PFSK-1 (cell line): ENCODE results near the gene DMTF1.

Experiments used
- FOXP2 ChIP-seq: optimal IDR thresholded peaks from 2 replicates; pipeline ENCODE3; 2011; ENCODE audit warnings: borderline replicate concordance, control low read depth, inconsistent platforms; ENCODE audit not compliant: insufficient read depth; ENCODE audit errors: extremely low read length, extremely low read depth
- POLR2AphosphoS5 ChIP-seq: IDR thresholded peaks from 2 replicates; pipeline ENCODE4 v1.6.1; 2012; ENCODE audit warnings: low read depth, mild to moderate bottlenecking, control low read depth, low read length, moderate library complexity
- SIN3A ChIP-seq: IDR thresholded peaks from 2 replicates; pipeline ENCODE4 v1.6.1; 2012; ENCODE audit warnings: mild to moderate bottlenecking, low read length, moderate library complexity, borderline replicate concordance; ENCODE audit not compliant: insufficient read depth
- TAF1 ChIP-seq: IDR thresholded peaks from 2 replicates; pipeline ENCODE4 v1.6.1; 2012; ENCODE audit warnings: low read length, control low read depth, borderline replicate concordance; ENCODE audit not compliant: insufficient read depth
- TF ChIP-seq, protein P1 (sequence below), 2 experiments: IDR thresholded peaks; 2 replicates each; pipeline versions ENCODE4 v1.6.1 to v1.8.0; 2011 to 2012; ENCODE audit warnings: low read depth in 2 of 2, low read length in 2 of 2, control low read depth in 1 of 2, inconsistent platforms in 1 of 2, mild to moderate bottlenecking in 1 of 2, moderate library complexity in 1 of 2; ENCODE audit not compliant: insufficient read depth in 1 of 2

Gene DMTF1

DNA sequence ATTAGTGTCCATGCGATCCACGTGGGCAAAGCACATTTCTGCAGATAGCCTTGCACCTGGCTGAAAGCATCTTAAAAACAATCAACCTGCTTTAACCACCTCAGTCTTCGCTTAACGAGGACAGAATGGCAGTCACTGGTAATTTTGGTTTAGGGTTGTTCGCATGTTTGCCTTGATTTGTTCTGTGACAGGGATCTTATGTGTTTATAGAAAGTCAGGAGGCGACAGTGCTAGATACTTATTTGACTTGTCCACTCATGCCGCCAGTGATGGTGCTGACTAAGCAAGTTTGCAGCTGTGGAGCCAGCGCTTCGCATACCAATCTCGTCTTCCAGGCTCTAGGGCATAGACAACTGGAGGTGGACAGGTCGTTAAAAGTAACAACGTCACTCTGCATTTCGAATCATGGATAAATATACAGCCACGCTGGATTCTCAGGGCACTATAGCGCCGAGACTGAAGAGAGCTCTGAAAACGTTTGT lies 68.5 kb downstream of the DMTF1 start:
- no peak for TF ChIP-seq POLR2AphosphoS5
- no peak for TF ChIP-seq TAF1
- TF ChIP-seq FOXP2, result no peak
- TF ChIP-seq, protein P1, sequence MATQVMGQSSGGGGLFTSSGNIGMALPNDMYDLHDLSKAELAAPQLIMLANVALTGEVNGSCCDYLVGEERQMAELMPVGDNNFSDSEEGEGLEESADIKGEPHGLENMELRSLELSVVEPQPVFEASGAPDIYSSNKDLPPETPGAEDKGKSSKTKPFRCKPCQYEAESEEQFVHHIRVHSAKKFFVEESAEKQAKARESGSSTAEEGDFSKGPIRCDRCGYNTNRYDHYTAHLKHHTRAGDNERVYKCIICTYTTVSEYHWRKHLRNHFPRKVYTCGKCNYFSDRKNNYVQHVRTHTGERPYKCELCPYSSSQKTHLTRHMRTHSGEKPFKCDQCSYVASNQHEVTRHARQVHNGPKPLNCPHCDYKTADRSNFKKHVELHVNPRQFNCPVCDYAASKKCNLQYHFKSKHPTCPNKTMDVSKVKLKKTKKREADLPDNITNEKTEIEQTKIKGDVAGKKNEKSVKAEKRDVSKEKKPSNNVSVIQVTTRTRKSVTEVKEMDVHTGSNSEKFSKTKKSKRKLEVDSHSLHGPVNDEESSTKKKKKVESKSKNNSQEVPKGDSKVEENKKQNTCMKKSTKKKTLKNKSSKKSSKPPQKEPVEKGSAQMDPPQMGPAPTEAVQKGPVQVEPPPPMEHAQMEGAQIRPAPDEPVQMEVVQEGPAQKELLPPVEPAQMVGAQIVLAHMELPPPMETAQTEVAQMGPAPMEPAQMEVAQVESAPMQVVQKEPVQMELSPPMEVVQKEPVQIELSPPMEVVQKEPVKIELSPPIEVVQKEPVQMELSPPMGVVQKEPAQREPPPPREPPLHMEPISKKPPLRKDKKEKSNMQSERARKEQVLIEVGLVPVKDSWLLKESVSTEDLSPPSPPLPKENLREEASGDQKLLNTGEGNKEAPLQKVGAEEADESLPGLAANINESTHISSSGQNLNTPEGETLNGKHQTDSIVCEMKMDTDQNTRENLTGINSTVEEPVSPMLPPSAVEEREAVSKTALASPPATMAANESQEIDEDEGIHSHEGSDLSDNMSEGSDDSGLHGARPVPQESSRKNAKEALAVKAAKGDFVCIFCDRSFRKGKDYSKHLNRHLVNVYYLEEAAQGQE (IDR thresholded peaks at IDR 0.05; ENCODE audit: insufficient read depth in 1 of 2, low read depth in 2 of 2, low read length in 2 of 2), result no peak
- TF ChIP-seq SIN3A, result no peak

DNA sequence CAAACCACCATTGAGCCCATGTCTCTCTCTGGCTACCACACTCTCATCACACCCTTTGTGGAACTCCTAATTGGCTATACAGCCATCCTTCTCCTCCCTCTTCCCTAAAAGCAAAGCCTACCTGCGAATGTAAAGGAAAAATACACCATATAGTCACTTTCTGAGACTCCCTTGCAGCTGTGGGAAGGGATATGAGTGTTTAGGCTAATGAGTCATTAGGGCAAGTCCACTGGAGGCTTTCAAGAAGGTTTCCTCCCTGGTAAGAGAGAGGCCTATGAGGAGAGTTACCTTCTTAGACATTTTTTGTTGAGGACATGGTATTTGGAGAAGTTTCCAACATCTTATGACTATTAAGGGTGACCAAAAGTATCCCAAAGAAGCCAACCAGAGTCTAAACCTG lies 71.4 kb downstream of the DMTF1 start:
- TF ChIP-seq FOXP2 (no peak), POLR2AphosphoS5 (no peak), TAF1 (no peak), SIN3A (no peak)
- TF ChIP-seq, protein P1 (IDR thresholded peaks at IDR 0.05; ENCODE audit: insufficient read depth in 1 of 2, low read depth in 2 of 2, low read length in 2 of 2), result no peak

DNA sequence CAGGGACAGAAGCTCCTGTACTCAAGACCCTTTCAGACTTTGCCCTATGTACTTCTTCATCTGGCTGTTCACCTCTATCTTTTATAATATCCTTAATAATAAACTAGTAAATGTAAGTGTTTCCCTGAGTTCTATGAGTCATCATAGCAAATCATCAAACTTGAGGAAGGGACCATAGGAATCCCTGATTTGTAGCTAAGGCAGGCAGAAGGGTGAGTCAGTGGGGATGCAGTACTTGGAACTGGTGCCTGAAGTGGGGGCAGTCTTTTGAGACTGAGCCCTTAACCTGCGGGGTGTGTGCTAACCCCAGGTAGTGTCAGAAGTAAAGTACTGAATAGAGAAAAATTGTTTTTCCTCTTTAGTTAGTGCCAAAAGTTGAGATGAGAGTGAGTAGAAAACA lies 73.4 kb downstream of the DMTF1 start:
- TF ChIP-seq, protein P1 (IDR thresholded peaks at IDR 0.05; ENCODE audit: insufficient read depth in 1 of 2, low read depth in 2 of 2, low read length in 2 of 2), result no peak
- no peak for TF ChIP-seq POLR2AphosphoS5

DNA sequence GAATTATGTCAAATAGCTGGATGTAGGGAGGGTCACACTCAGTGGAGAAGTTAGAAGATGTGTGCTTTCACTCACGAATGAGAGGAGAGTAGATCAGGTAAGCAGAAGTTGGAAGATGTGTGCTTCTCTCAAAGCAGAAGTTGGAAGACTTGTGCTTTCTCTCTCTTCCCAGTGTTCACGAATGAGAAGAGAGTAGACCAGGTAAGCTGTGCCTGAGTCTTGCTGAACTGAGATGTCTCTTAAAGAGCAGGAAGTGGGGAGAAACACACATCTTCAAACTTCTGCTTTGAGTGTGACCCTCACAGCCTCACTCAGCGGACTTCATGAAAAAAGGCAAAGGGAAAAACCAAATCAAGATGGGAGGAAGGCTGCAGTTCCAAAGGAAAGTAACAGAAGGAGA lies 74.2 kb downstream of the DMTF1 start:
- TF ChIP-seq TAF1 (no peak), FOXP2 (no peak), POLR2AphosphoS5 (no peak), SIN3A (no peak)
- TF ChIP-seq, protein P1 (IDR thresholded peaks at IDR 0.05; ENCODE audit: insufficient read depth in 1 of 2, low read depth in 2 of 2, low read length in 2 of 2), result no peak

DNA sequence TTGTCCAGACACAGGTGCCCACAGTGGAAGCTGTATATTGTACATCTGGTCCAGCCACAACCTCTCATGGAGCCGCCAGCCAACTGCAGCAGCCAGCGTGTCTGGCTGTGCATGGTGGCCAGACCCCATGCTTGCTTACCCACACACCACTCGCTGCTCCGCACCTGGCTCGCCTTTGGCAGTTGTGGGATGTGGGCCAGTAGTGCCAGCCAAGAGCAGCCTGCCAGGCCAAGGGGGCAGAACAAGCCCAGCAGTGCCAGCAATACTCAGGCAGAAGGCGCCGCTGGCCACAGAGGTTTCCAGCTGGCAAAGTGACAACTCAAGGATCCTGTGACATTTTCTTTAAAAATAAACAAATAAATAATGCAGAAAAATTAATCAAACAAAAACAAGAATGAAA lies 79.0 kb downstream of the DMTF1 start:
- TF ChIP-seq TAF1 (no peak), POLR2AphosphoS5 (no peak), FOXP2 (no peak), SIN3A (no peak)
- TF ChIP-seq, protein P1 (IDR thresholded peaks at IDR 0.05; ENCODE audit: insufficient read depth in 1 of 2, low read depth in 2 of 2, low read length in 2 of 2), result no peak
